Keratinocyte (primary cell): ENCODE results near the gene NDUFS8. TPM values are rescaled to one million over a fixed set of nuclear protein-coding genes. Genes with fewer than 3 reads are reported as not detected.

Experiments used
- DNase-seq: peaks from one replicate; pipeline ENCODE4 v3.0.0-alpha.2; 2011; ENCODE audit warnings: low read depth, missing footprints, low spot score
- FAIRE-seq: peaks from 2 replicates; lab custom pipeline; 2011; peaks lifted over from hg19 to GRCh38; lab: Jason Lieb, UNC
- H2AFZ ChIP-seq: 2 replicates; pipeline ENCODE4 v1.6.0; 2012; ENCODE audit warnings: low read length, control low read depth, inconsistent platforms; ENCODE audit not compliant: control insufficient read depth
- H3K27ac ChIP-seq: 2 replicates; pipeline ENCODE4 v1.5.1; 2011; ENCODE audit warnings: low read length; ENCODE audit not compliant: control insufficient read depth, insufficient read depth
- H3K27me3 ChIP-seq: 3 replicates; pipeline ENCODE4 v1.6.0; 2011; ENCODE audit warnings: low read length; ENCODE audit not compliant: control insufficient read depth, insufficient read depth; ENCODE audit errors: extremely low read depth
- H3K36me3 ChIP-seq, 2 experiments: 2 replicates in 1 of 2; 3 replicates in 1 of 2; pipeline ENCODE4 v1.5.1; 2011; ENCODE audit warnings: low read length in 2 of 2, mild to moderate bottlenecking in 1 of 2; ENCODE audit not compliant: control insufficient read depth in 2 of 2, insufficient read depth in 2 of 2; ENCODE audit errors: extremely low read depth in 1 of 2
- H3K4me1 ChIP-seq: 3 replicates; pipeline ENCODE4 v1.5.1; 2011; ENCODE audit warnings: low read length; ENCODE audit not compliant: control insufficient read depth, insufficient read depth; ENCODE audit errors: extremely low read depth
- H3K4me2 ChIP-seq: 3 replicates; pipeline ENCODE4 v1.6.0; 2011; ENCODE audit warnings: low read depth, low read length; ENCODE audit not compliant: control insufficient read depth, insufficient read depth; ENCODE audit errors: extremely low read depth
- H3K4me3 ChIP-seq, 3 experiments: fragments of 200-600 bp in 1 of 3; sonication (generic) in 1 of 3; 2 replicates in 2 of 3; 3 replicates in 1 of 3; pipeline ENCODE4 v1.5.1; 2011 to 2016; ENCODE audit warnings: low read length in 3 of 3, mild to moderate bottlenecking in 3 of 3, control low read depth in 2 of 3, inconsistent platforms in 1 of 3, low read depth in 1 of 3, mixed read lengths in 1 of 3, mixed run types in 1 of 3, moderate library complexity in 1 of 3; ENCODE audit not compliant: control insufficient read depth in 2 of 3, insufficient read depth in 2 of 3; ENCODE audit errors: extremely low read depth in 1 of 3
- H3K79me2 ChIP-seq: 2 replicates; pipeline ENCODE4 v1.6.0; 2012; ENCODE audit warnings: low read length; ENCODE audit not compliant: control insufficient read depth, insufficient read depth
- H3K9ac ChIP-seq: 3 replicates; pipeline ENCODE4 v1.6.0; 2011; ENCODE audit warnings: low read length; ENCODE audit not compliant: control insufficient read depth, insufficient read depth; ENCODE audit errors: extremely low read depth
- H3K9me1 ChIP-seq: 3 replicates; pipeline ENCODE4 v1.6.0; 2011; ENCODE audit warnings: low read length; ENCODE audit not compliant: control insufficient read depth, insufficient read depth; ENCODE audit errors: extremely low read depth
- H3K9me3 ChIP-seq: 2 replicates; pipeline ENCODE4 v1.5.1; 2012; ENCODE audit warnings: low read depth, low read length; ENCODE audit not compliant: control insufficient read depth
- H4K20me1 ChIP-seq: 3 replicates; pipeline ENCODE4 v1.6.0; 2011; ENCODE audit warnings: low read length; ENCODE audit not compliant: control insufficient read depth, insufficient read depth; ENCODE audit errors: extremely low read depth
- CTCF ChIP-seq, 3 experiments: IDR thresholded peaks in 1 of 3; conservative IDR thresholded peaks in 1 of 3; optimal IDR thresholded peaks in 1 of 3; 2 replicates in 2 of 3; 3 replicates in 1 of 3; pipeline versions ENCODE3 to v1.5.1; 2011; ENCODE audit warnings: low read length in 3 of 3, mild to moderate bottlenecking in 3 of 3, moderate library complexity in 2 of 3, control low read depth in 1 of 3, inconsistent platforms in 1 of 3; ENCODE audit not compliant: insufficient read depth in 2 of 3; ENCODE audit errors: extremely low read depth in 1 of 3
- EZH2 ChIP-seq: IDR thresholded peaks from one replicate; pipeline ENCODE4 v1.6.1; 2012; ENCODE audit warnings: inconsistent platforms, mild to moderate bottlenecking, low read length, moderate library complexity
- dilution Hi-C: fragments of 300-500 bp; cut with MboI; formaldehyde crosslinking; loops from one replicate; pipeline ENCODE4 v1.7.0; 2020; ENCODE audit warnings: low sequenced_read_pairs; ENCODE audit not compliant: extremely low pct_ligation_motif_present
- polyA plus RNA-seq, 5 experiments: library from polyadenylated mRNA; depleted of rRNA in 3 of 5; stranded (reverse) in 3 of 5; stranded (forward) in 1 of 5; unstranded in 1 of 5; fragments of >200 nt; gene quantifications; 1 replicate in 1 of 5; 2 replicates in 3 of 5; 3 replicates in 1 of 5; pipeline versions ENCODE4 v1.2.1 to v1.2.3, GENCODE V29; 2011 to 2012; ENCODE audit warnings: missing spikeins in 2 of 5, low read depth in 1 of 5, low replicate concordance in 1 of 5

NDUFS8 gene
- polyA plus RNA-seq, 1 donor (not counting 4 experiments of a cell fraction or from before 2014, with no cell fraction given), result 51.7 TPM

DNA sequence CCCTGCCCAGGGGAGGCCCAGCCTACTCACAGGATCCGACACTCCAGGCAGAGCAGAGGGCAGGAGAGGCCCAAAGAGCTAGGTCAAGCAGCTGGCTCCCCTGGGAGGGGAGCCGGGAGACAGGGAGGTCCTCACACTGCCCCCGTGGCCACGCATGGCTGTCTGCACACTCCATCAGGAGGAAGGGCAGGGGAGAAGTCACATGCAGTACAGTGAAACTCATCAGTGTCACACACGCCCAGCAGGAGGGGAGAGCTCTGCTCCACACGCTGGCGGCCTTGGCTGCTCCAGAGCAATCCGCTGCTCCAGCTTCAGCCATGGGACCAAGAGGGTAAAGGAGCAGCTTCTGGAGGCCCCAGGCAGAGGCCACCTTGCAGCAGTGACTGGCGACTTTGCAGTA, 22.6 kb downstream of the NDUFS8 start:
- no peaks in the 10 kb centered on the region for H3K27me3 ChIP-seq
- no peak overlapping the region for H3K9ac ChIP-seq
- DNase-seq (no peak), FAIRE-seq (no peak)
- no peaks in the 10 kb centered on the region for H3K9me1 ChIP-seq
- H3K36me3 ChIP-seq, result peaks cover 4 to 14% of the 10 kb centered on the region in 2 experiments
- no peak overlapping the region for H2AFZ ChIP-seq
- no peak overlapping the region for H3K27ac ChIP-seq
- no peaks in the 10 kb centered on the region for H3K9me3 ChIP-seq
- TF ChIP-seq EZH2 (no peak), CTCF (optimal IDR thresholded peaks at IDR 0.05 in 1 of 3, IDR thresholded peaks at IDR 0.05 in 1 of 3, conservative IDR thresholded peaks at IDR 0.05 in 1 of 3; ENCODE audit: extremely low read depth in 1 of 3, insufficient read depth in 2 of 3, low read length in 3 of 3) (no peak)
- H4K20me1 ChIP-seq, result no peaks in the 10 kb centered on the region
- no peak overlapping the region for H3K4me3 ChIP-seq
- dilution Hi-C loops, result no loop called here
- no peak overlapping the region for H3K4me2 ChIP-seq
- H3K79me2 ChIP-seq, result no peaks in the 10 kb centered on the region
- H3K4me1 ChIP-seq, result no peaks in the 10 kb centered on the region

DNA sequence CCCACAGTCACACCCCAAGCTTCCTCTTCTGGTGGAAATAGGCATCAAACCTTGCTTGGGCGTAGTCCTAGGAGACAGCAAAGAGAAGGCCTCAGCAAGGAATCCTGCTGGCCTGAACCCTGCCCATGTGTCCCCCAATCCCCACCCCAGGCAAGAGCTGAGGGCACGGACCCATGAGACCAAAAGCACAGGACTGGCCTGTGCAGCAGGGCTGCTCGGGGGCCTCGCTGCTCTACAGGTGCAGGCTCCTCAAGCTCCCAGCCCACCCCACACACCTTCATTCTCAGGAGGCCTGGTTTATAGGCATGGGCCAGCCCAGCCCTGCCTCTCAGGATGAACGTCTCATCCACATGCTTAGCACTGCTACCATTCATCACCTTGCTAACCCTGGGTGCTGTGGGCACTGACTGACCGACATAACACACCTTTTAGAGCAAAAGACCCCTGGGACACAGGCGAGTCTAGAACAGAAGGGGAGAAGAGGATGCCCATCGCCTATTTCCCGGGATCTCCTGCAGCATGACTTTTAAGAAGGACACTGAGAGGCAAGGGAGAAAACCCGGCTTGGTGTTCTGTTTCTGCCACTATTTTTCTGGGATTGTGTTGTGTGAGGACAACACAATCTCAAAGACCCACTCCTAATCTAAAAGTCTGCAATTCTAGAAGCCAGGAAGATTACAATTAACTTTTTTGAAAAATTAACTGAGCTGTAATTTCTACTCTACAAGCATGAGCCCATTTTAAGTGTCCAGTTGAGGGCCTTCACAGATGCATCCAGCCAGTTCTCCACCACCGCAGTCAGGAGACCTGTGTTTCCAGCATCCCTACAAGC, 23.7 kb downstream of the NDUFS8 start:
- no peak overlapping the region for H3K4me3 ChIP-seq
- H3K79me2 ChIP-seq, result no peaks in the 10 kb centered on the region
- FAIRE-seq (no peak), DNase-seq (no peak)
- H3K4me2 ChIP-seq, result no peak overlapping the region
- H3K9ac ChIP-seq, result no peak overlapping the region
- H4K20me1 ChIP-seq, result no peaks in the 10 kb centered on the region
- H2AFZ ChIP-seq, result no peak overlapping the region
- H3K4me1 ChIP-seq, result no peaks in the 10 kb centered on the region
- dilution Hi-C loops, result no loop called here
- TF ChIP-seq CTCF (optimal IDR thresholded peaks at IDR 0.05 in 1 of 3, IDR thresholded peaks at IDR 0.05 in 1 of 3, conservative IDR thresholded peaks at IDR 0.05 in 1 of 3; ENCODE audit: extremely low read depth in 1 of 3, insufficient read depth in 2 of 3, low read length in 3 of 3) (no peak), EZH2 (no peak)
- H3K36me3 ChIP-seq, result peaks cover 4 to 12% of the 10 kb centered on the region in 2 experiments
- no peaks in the 10 kb centered on the region for H3K9me1 ChIP-seq
- H3K27ac ChIP-seq, result no peak overlapping the region
- no peaks in the 10 kb centered on the region for H3K9me3 ChIP-seq
- no peaks in the 10 kb centered on the region for H3K27me3 ChIP-seq
